Activated B cell treated with CpG ODN at 0.5 μM for 24 hours (primary cell): Measurements from ENCODE around the gene SH3PXD2A. TPM values are rescaled to one million over a fixed set of nuclear protein-coding genes. Genes with fewer than 3 reads are reported as not detected.
"Not testable (repeated sequence)": the region's sequence is repeated elsewhere in the genome, so short reads cannot be mapped to it uniquely, and the experiment has no call there.

Source experiments
- ATAC-seq: fragments of 200-7000 bp; cut with Tn5 transposase; one replicate; pipeline ENCODE4 v1.10.0; 2021; ENCODE audit warnings: low read depth, mild to moderate bottlenecking, moderate library complexity
- CTCF ChIA-PET: fragments of 350-600 bp; sonication (Branson Sonifier 250); formaldehyde crosslinking; loops from one replicate; lab custom pipeline; 2021; ENCODE audit warnings: antibody characterized with exemption; lab: Charles Lee
- POLR2A ChIA-PET: fragments of 350-600 bp; sonication (Branson Sonifier 250); formaldehyde crosslinking; loops from one replicate; lab custom pipeline; 2021; ENCODE audit warnings: antibody characterized with exemption; lab: Charles Lee
- DNase-seq: peaks from one replicate; pipeline ENCODE4 v3.0.0; 2022
- H3K27ac Mint-ChIP-seq: one replicate; pipeline ENCODE4 v1.8.0; 2020; ENCODE audit warnings: mixed read lengths
- H3K27me3 Mint-ChIP-seq: one replicate; pipeline ENCODE4 v1.8.0; 2021; ENCODE audit warnings: mixed read lengths
- H3K36me3 Mint-ChIP-seq: one replicate; pipeline ENCODE4 v1.8.0; 2021; ENCODE audit warnings: low read depth, mixed read lengths
- H3K4me1 Mint-ChIP-seq: one replicate; pipeline ENCODE4 v1.8.0; 2021; ENCODE audit warnings: mixed read lengths
- H3K4me3 Mint-ChIP-seq: one replicate; pipeline ENCODE4 v1.8.0; 2020; ENCODE audit warnings: mild to moderate bottlenecking, mixed read lengths
- H3K9me3 Mint-ChIP-seq: one replicate; pipeline ENCODE4 v1.8.0; 2020; ENCODE audit warnings: mixed read lengths
- CTCF ChIP-seq: fragments of 200-600 bp; IDR thresholded peaks from one replicate; pipeline ENCODE4 v1.8.0; 2022; ENCODE audit warnings: antibody characterized with exemption, mild to moderate bottlenecking
- intact Hi-C: fragments of 100-400 bp; cut with micrococcal nuclease; formaldehyde crosslinking; loops from one replicate; pipeline ENCODE4 v1.15.1; 2024
- total RNA-seq: library from RNA; stranded (reverse); gene quantifications from 2 replicates; pipeline ENCODE4 v1.2.3, GENCODE V29; 2022

The SH3PXD2A gene
- total RNA-seq, 1 donor from 2014 or later: 18.2 TPM

- CTCF ChIA-PET: no interaction called here
- TF ChIP-seq CTCF: no peak
- H3K27ac Mint-ChIP-seq: no peak overlapping the region
Observed at GRCh38 chr10:103637927-103638557, 217.3 kb downstream of the SH3PXD2A start.

GRCh38 chr10:103637011-103637410 is 218.4 kb downstream of the SH3PXD2A start:
- Mint-ChIP-seq H3K4me1 (peaks cover 2% of the 10 kb centered on the region), H3K9me3 (no peaks in the 10 kb centered on the region), H3K36me3 (no peaks in the 10 kb centered on the region), H3K27ac (no peak overlapping the region), H3K27me3 (no peaks in the 10 kb centered on the region), H3K4me3 (no peak overlapping the region)
- intact Hi-C loops: no loop called here
- DNase-seq (no peak), ATAC-seq (no peak)
- POLR2A ChIA-PET: no interaction called here
- CTCF ChIA-PET: no interaction called here
- TF ChIP-seq CTCF: no peak

More at GRCh38 chr10:103637927-103638557, 217.3 kb downstream of the SH3PXD2A start:
- POLR2A ChIA-PET: interaction anchor here (0.5 kb wide), 1 partner anchor 17 kb away, joined by 13 read pairs; no protein-coding TSS in a partner anchor
- H3K4me3 Mint-ChIP-seq: no peak overlapping the region
- no peaks in the 10 kb centered on the region for H3K27me3 Mint-ChIP-seq
- intact Hi-C loops: no loop called here
- H3K36me3 Mint-ChIP-seq: no peaks in the 10 kb centered on the region
- DNase-seq (no peak), ATAC-seq (no peak)
- no peaks in the 10 kb centered on the region for H3K9me3 Mint-ChIP-seq
- peaks cover 2% of the 10 kb centered on the region for H3K4me1 Mint-ChIP-seq

- no peak for ATAC-seq
- no peak for DNase-seq
- Mint-ChIP-seq H3K4me1 (peaks cover 2% of the 10 kb centered on the region), H3K9me3 (no peaks in the 10 kb centered on the region), H3K4me3 (no peak overlapping the region), H3K27ac (no peak overlapping the region), H3K36me3 (no peaks in the 10 kb centered on the region), H3K27me3 (no peaks in the 10 kb centered on the region)
- TF ChIP-seq CTCF: no peak
- intact Hi-C loops: no loop called here
- ChIA-PET POLR2A (no interaction called here), CTCF (no interaction called here)
Observed at GRCh38 chr10:103636492-103636891, 218.9 kb downstream of the SH3PXD2A start.

GRCh38 chr10:103635580-103635979 is 219.8 kb downstream of the SH3PXD2A start:
- Mint-ChIP-seq H3K4me1 (peaks cover 2% of the 10 kb centered on the region), H3K9me3 (no peaks in the 10 kb centered on the region), H3K27me3 (no peaks in the 10 kb centered on the region), H3K27ac (no peak overlapping the region), H3K36me3 (no peaks in the 10 kb centered on the region), H3K4me3 (no peak overlapping the region)
- DNase-seq: no peak
- intact Hi-C loops: no loop called here
- ChIA-PET CTCF (no interaction called here), POLR2A (no interaction called here)
- ATAC-seq: no peak
- TF ChIP-seq CTCF: no peak

- Mint-ChIP-seq H3K27ac (no peak overlapping the region), H3K4me1 (peaks cover 2% of the 10 kb centered on the region), H3K27me3 (no peaks in the 10 kb centered on the region), H3K9me3 (no peaks in the 10 kb centered on the region), H3K4me3 (no peak overlapping the region), H3K36me3 (no peaks in the 10 kb centered on the region)
- intact Hi-C loops: no loop called here
- TF ChIP-seq CTCF: no peak
- CTCF ChIA-PET: no interaction called here
- DNase-seq: no peak
- POLR2A ChIA-PET: no interaction called here
- no peak for ATAC-seq
Observed at GRCh38 chr10:103633846-103634245, 221.5 kb downstream of the SH3PXD2A start.

GRCh38 chr10:103632871-103633270 is 222.5 kb downstream of the SH3PXD2A start:
- H3K4me3 Mint-ChIP-seq, DNase-seq, POLR2A ChIA-PET, CTCF ChIA-PET, H3K36me3 Mint-ChIP-seq, H3K27me3 Mint-ChIP-seq, ATAC-seq, intact Hi-C loops, H3K27ac Mint-ChIP-seq, H3K9me3 Mint-ChIP-seq, H3K4me1 Mint-ChIP-seq: not testable (repeated sequence)
